Liver (tissue), 3 donors: ENCODE results near the gene PRICKLE3.

Experiments used
- JUND ChIP-seq, 2 donors: IDR thresholded peaks; 2 replicates each; pipeline ENCODE4 v1.6.1; 2016; ENCODE audit warnings: antibody characterized with exemption in 2 of 2
- REST ChIP-seq: IDR thresholded peaks from 2 replicates; pipeline ENCODE4 v1.6.1; 2016; ENCODE audit warnings: antibody characterized with exemption, mild to moderate bottlenecking
- TAF1 ChIP-seq: conservative IDR thresholded peaks from 2 replicates; pipeline ENCODE4 v1.6.1; 2016; ENCODE audit warnings: antibody characterized with exemption, mild to moderate bottlenecking
- TF ChIP-seq, protein P1 (sequence below): fragments of 150-350 bp; IDR thresholded peaks from 2 replicates; pipeline ENCODE4 v1.5.1; 2017; ENCODE audit warnings: improper control_type of control experiment, low read depth, low read length; ENCODE audit not compliant: missing input control
- donor health status: healthy.
- donor health status: healthy.

DNA sequence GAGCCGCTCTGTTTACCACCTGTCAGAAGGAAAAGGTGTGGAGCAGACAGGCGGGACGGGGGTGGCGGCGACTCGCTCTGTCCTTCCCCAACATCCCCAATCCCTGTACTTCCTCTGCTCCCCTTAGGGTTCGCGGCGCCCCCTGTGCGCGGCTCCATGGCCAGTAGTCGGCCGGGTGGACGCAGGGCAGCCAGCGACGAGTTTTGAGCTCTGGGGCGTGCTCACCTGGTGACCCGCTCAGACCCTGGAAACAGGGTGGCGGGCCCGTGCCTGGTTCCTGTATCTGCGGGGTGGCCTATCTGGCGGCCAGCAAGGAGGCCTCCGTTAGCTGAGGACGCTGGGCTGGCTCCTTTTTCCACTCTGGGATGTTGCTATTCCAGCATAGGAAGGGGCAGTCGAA is 29.0 kb downstream of the PRICKLE3 start:
- TF ChIP-seq, protein P1, sequence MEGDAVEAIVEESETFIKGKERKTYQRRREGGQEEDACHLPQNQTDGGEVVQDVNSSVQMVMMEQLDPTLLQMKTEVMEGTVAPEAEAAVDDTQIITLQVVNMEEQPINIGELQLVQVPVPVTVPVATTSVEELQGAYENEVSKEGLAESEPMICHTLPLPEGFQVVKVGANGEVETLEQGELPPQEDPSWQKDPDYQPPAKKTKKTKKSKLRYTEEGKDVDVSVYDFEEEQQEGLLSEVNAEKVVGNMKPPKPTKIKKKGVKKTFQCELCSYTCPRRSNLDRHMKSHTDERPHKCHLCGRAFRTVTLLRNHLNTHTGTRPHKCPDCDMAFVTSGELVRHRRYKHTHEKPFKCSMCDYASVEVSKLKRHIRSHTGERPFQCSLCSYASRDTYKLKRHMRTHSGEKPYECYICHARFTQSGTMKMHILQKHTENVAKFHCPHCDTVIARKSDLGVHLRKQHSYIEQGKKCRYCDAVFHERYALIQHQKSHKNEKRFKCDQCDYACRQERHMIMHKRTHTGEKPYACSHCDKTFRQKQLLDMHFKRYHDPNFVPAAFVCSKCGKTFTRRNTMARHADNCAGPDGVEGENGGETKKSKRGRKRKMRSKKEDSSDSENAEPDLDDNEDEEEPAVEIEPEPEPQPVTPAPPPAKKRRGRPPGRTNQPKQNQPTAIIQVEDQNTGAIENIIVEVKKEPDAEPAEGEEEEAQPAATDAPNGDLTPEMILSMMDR = no peak
- TF ChIP-seq TAF1 (no peak), REST (no peak), JUND (IDR thresholded peaks at IDR 0.05) (no peak)
